Glutamatergic neuron (in vitro differentiated cells): Measurements from ENCODE around the gene IFITM1. TPM values are rescaled to one million over a fixed set of nuclear protein-coding genes. Genes with fewer than 3 reads are reported as not detected.

Experiments used
- DNase-seq: peaks from one replicate; pipeline ENCODE4 v3.0.0; 2022
- H3K27ac Mint-ChIP-seq: one replicate; pipeline ENCODE4 v1.8.0; 2020; ENCODE audit warnings: mild to moderate bottlenecking, mixed read lengths, inconsistent platforms; ENCODE audit not compliant: unreplicated experiment
- H3K27me3 Mint-ChIP-seq: one replicate; pipeline ENCODE4 v1.8.0; 2020; ENCODE audit warnings: mild to moderate bottlenecking, moderate library complexity, mixed read lengths, inconsistent platforms; ENCODE audit not compliant: unreplicated experiment
- H3K36me3 Mint-ChIP-seq: one replicate; pipeline ENCODE4 v1.8.0; 2020; ENCODE audit warnings: mild to moderate bottlenecking, mixed read lengths, inconsistent platforms; ENCODE audit not compliant: unreplicated experiment
- H3K4me1 Mint-ChIP-seq: one replicate; pipeline ENCODE4 v1.8.0; 2020; ENCODE audit warnings: mild to moderate bottlenecking, low read depth, mixed read lengths, inconsistent platforms; ENCODE audit not compliant: unreplicated experiment
- H3K4me3 Mint-ChIP-seq: one replicate; pipeline ENCODE4 v1.8.0; 2020; ENCODE audit warnings: mild to moderate bottlenecking, mixed read lengths, inconsistent platforms; ENCODE audit not compliant: unreplicated experiment
- H3K9me3 Mint-ChIP-seq: one replicate; pipeline ENCODE4 v1.8.0; 2020; ENCODE audit warnings: mild to moderate bottlenecking, moderate library complexity, mixed read lengths, inconsistent platforms; ENCODE audit not compliant: unreplicated experiment
- CTCF ChIP-seq: fragments of 200-600 bp; sonication (generic); IDR thresholded peaks from one replicate; pipeline ENCODE4 v1.5.0; 2021; ENCODE audit not compliant: partially characterized antibody, unreplicated experiment
- total RNA-seq: library from RNA; stranded (reverse); fragmentation: NEBNext Ultra II Directional; extraction: Animal tissue kit (Norgen Biotek cat#: 25700); gene quantifications from one replicate; pipeline ENCODE4 v1.2.1, GENCODE V29; 2021; ENCODE audit not compliant: unreplicated experiment

IFITM1 gene
- total RNA-seq, 1 donor from 2014 or later: 2.6 TPM

GRCh38 chr11:287821-288477 is 25.9 kb upstream of the IFITM1 start:
- Mint-ChIP-seq H3K9me3 (peaks cover 13% of the 10 kb centered on the region), H3K36me3 (no peaks in the 10 kb centered on the region), H3K27ac (no peak overlapping the region), H3K4me3 (peak overlapping the region; percentile 77), H3K27me3 (peaks cover 13% of the 10 kb centered on the region), H3K4me1 (peaks cover 1% of the 10 kb centered on the region)
- TF ChIP-seq CTCF: no peak
- no peak for DNase-seq

- Mint-ChIP-seq H3K9me3 (peaks cover 8% of the 10 kb centered on the region), H3K36me3 (no peaks in the 10 kb centered on the region), H3K4me3 (peak within 1 kb of the TSS; percentile 77), H3K27ac (no peak within 1 kb of the TSS), H3K27me3 (peaks cover 11% of the 10 kb centered on the region), H3K4me1 (no peaks in the 10 kb centered on the region)
- peak; percentile 70 for DNase-seq
- no peak for TF ChIP-seq CTCF
Measured at GRCh38 chr11:288478-289397, 25.1 kb upstream of the IFITM1 start, which contains the start of gene PGGHG. PGGHG (plus strand) TSS chr11:289126; CDS start chr11:289817, 691 bp downstream.

- TF ChIP-seq CTCF: no peak
- Mint-ChIP-seq H3K9me3 (peaks cover 7% of the 10 kb centered on the region), H3K27ac (no peak overlapping the region), H3K36me3 (no peaks in the 10 kb centered on the region), H3K4me3 (no peak overlapping the region), H3K4me1 (no peaks in the 10 kb centered on the region), H3K27me3 (peaks cover 11% of the 10 kb centered on the region)
- no peak for DNase-seq
Measured at GRCh38 chr11:289398-289711, 24.5 kb upstream of the IFITM1 start.

GRCh38 chr11:289712-290620 is 23.9 kb upstream of the IFITM1 start:
- H3K9me3 Mint-ChIP-seq: peaks cover 7% of the 10 kb centered on the region
- H3K27me3 Mint-ChIP-seq: peaks cover 11% of the 10 kb centered on the region
- no peaks in the 10 kb centered on the region for H3K36me3 Mint-ChIP-seq
- no peak for TF ChIP-seq CTCF
- H3K27ac Mint-ChIP-seq: no peak overlapping the region
- no peaks in the 10 kb centered on the region for H3K4me1 Mint-ChIP-seq
- no peak for DNase-seq
- H3K4me3 Mint-ChIP-seq: no peak overlapping the region
